ENCODE measurements around the gene ZNF678. TPM values are rescaled to one million over a fixed set of nuclear protein-coding genes. Genes with fewer than 3 reads are reported as not detected.

Gene ZNF678
- total and polyA plus RNA-seq, 9 of the 15 experiments (the other 6 are each of a cell fraction or from before 2014, with no cell fraction given), result 3.0 to 16.8 (median 8.0) TPM

DNA sequence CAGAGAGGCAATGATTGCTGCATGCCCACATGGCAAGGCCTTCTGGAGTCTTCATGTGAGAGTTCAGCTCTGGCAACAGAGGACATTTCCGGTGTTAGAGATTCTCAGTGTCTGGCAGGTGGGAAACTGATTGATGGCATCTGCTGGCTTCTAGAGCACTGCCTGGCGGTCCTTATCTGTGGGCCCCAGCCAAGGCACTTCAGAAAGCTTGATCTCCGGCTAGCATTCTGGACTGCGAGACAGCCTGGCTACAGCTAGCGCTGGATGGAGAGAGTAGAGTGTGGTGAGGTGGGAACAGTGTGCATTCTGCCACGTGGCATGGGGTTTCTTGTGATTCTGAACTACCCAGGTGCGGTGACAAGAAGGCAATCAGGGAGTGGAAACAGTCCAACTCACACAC is 9.4 kb downstream of the ZNF678 start:
- no peaks in the 10 kb centered on the region for H4K20me1 ChIP-seq (replicated peaks; ENCODE audit: control insufficient read depth, insufficient read depth, low read length)
- in situ Hi-C loops (cut with MboI), result no loop called here
- H3K4me3 ChIP-seq, result no peak overlapping the region
- no peaks in the 10 kb centered on the region for H3K36me3 ChIP-seq (ENCODE audit: control insufficient read depth, insufficient read depth, low read length)
- H3K27me3 ChIP-seq (ENCODE audit: control insufficient read depth in 2 of 2, insufficient read depth in 2 of 2, low read length in 2 of 2), result no peaks in the 10 kb centered on the region
- WGBS (ENCODE audit: insufficient coverage, low coverage, missing lambda C conversion rate), result 7% methylated on average over 7 of the region's 7 CpGs
- peak in 3 of 4 experiments; percentile 22 to 81 (median 75) for DNase-seq (ENCODE audit: extremely low read depth in 1 of 4, low spot score in 3 of 4)
- H3K9ac ChIP-seq (ENCODE audit: insufficient read depth in 1 of 2, low read depth in 2 of 2, low read length in 2 of 2), result no peak overlapping the region; a peak in 1 of 4 replicates
- peak; percentile 98 for ATAC-seq
- peak overlapping the region; percentile 52 for H3K4me2 ChIP-seq (ENCODE audit: insufficient read depth, low read length)
- peak; percentile 83 for FAIRE-seq
- peaks cover 80% of the 10 kb centered on the region for H3K79me2 ChIP-seq (ENCODE audit: control insufficient read depth, insufficient read depth, low read length)
- intact Hi-C loops (cut with micrococcal nuclease), result no loop called here
- H3K9me3 ChIP-seq (replicated peaks; ENCODE audit: control insufficient read depth, insufficient read depth, low read depth, low read length), result no peaks in the 10 kb centered on the region
- BruUV-seq (replicated peaks), result no TSS peak
- H3K9me1 ChIP-seq (ENCODE audit: control insufficient read depth, insufficient read depth, low read length), result no peaks in the 10 kb centered on the region
- ChIA-PET POLR2A (interaction anchor here (0.8 to 1.6 kb wide), 3 partner anchors 9 to 230 kb away, joined by 3 to 19 read pairs (median 3); partner anchors contain the start of gene ZNF678), CTCF (ENCODE audit: low intra/inter-chr PET ratio) (no interaction called here)
- H3K27ac ChIP-seq (ENCODE audit: extremely low read depth, low read depth, low read length), result peak overlapping the region; percentile 4; the same call in 1 of the 3 replicates
- no peak overlapping the region for H2AFZ ChIP-seq (ENCODE audit: low read depth, low read length)
- peaks cover 6 to 10% of the 10 kb centered on the region in 2 experiments; a peak in 3 of 5 replicates for H3K4me1 ChIP-seq (replicated peaks in 1 of 2; ENCODE audit: control insufficient read depth in 2 of 2, insufficient read depth in 2 of 2, low read length in 2 of 2)
- TF ChIP-seq MNT (conservative IDR thresholded peaks at IDR 0.05) (peak; percentile 33 to 50; a peak in 3 of 4 replicates), E2F5 (CRISPR knock-in tag; IDR thresholded peaks at IDR 0.05) (no peak), ZNF274 (IDR thresholded peaks at IDR 0.05; ENCODE audit: borderline replicate concordance, low read depth, low read length) (no peak; the same call in 1 of the 2 replicates), ZNF644 (tag; IDR thresholded peaks at IDR 0.05; ENCODE audit: low read depth) (no peak), FOXM1 (IDR thresholded peaks at IDR 0.05; ENCODE audit: low read depth) (0 out of 2 replicates have a peak, but pooled peaks have one; percentile 41), FOXM1 (CRISPR knock-in tag; IDR thresholded peaks at IDR 0.05; ENCODE audit: low read depth) (no peak), PML (IDR thresholded peaks at IDR 0.05; ENCODE audit: low read length) (peak; percentile 79; the same call in 1 of the 2 replicates), TAF1 (IDR thresholded peaks at IDR 0.05; ENCODE audit: control insufficient read depth, extremely low read depth, insufficient read depth, low read length, severe bottlenecking) (no peak), TFAP4 (CRISPR knock-in tag; IDR thresholded peaks at IDR 0.05; ENCODE audit: borderline replicate concordance) (peak; percentile 50; the same call in 1 of the 2 replicates), AFF4 (CRISPR knock-in tag; IDR thresholded peaks at IDR 0.05) (no peak), STAT5A (IDR thresholded peaks at IDR 0.05; ENCODE audit: borderline replicate concordance, low read length) (peak; percentile 73; the same call in 1 of the 2 replicates), RBM17 (IDR thresholded peaks at IDR 0.05; ENCODE audit: borderline replicate concordance, low read depth, low read length) (no peak)
- TF ChIP-seq, protein P1, sequence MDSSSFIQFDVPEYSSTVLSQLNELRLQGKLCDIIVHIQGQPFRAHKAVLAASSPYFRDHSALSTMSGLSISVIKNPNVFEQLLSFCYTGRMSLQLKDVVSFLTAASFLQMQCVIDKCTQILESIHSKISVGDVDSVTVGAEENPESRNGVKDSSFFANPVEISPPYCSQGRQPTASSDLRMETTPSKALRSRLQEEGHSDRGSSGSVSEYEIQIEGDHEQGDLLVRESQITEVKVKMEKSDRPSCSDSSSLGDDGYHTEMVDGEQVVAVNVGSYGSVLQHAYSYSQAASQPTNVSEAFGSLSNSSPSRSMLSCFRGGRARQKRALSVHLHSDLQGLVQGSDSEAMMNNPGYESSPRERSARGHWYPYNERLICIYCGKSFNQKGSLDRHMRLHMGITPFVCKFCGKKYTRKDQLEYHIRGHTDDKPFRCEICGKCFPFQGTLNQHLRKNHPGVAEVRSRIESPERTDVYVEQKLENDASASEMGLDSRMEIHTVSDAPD (CRISPR knock-in tag; IDR thresholded peaks at IDR 0.05), result no peak

Data from K562 (cell line).